H1 (cell line): ENCODE data around the gene CDC27.

Source experiments
- CBX5 ChIP-seq: fragments of 300-800, 300-1000 bp; sonication (generic); IDR thresholded peaks from 2 replicates; pipeline ENCODE4 v1.7.1; 2016; ENCODE audit warnings: antibody characterized with exemption, low read length, low read depth
- CREB1 ChIP-seq: IDR thresholded peaks from 2 replicates; pipeline ENCODE4 v1.6.1; 2012; ENCODE audit warnings: inconsistent platforms
- EZH2 ChIP-seq: fragments of 200-600 bp; sonication (generic); IDR thresholded peaks from 2 replicates; pipeline ENCODE4 v1.7.1; 2012; ENCODE audit warnings: low read depth, mild to moderate bottlenecking, moderate library complexity, low read length, inconsistent platforms; ENCODE audit not compliant: severe bottlenecking
- POLR2A ChIP-seq, 2 experiments: IDR thresholded peaks; 1 replicate in 1 of 2; 2 replicates in 1 of 2; pipeline ENCODE4 v1.6.1; 2011; ENCODE audit warnings: low read depth in 2 of 2, low read length in 2 of 2, mild to moderate bottlenecking in 2 of 2; ENCODE audit errors: control extremely low read depth in 1 of 2
- POLR2AphosphoS5 ChIP-seq: IDR thresholded peaks from 2 replicates; pipeline ENCODE4 v1.6.1; 2011; ENCODE audit warnings: low read depth, low read length
- TCF12 ChIP-seq: IDR thresholded peaks from 2 replicates; pipeline ENCODE4 v1.6.1; 2011; ENCODE audit warnings: low read depth, mild to moderate bottlenecking, low read length
- TF ChIP-seq, protein P1 (sequence below), 3 experiments: IDR thresholded peaks; 1 replicate in 2 of 3; 2 replicates in 1 of 3; pipeline versions ENCODE4 v1.5.1 to v1.6.1; 2011; ENCODE audit warnings: low read length in 3 of 3, mild to moderate bottlenecking in 3 of 3, inconsistent platforms in 2 of 3, low read depth in 1 of 3, moderate library complexity in 1 of 3; ENCODE audit not compliant: insufficient read depth in 1 of 3; ENCODE audit errors: control extremely low read depth in 1 of 3

DNA sequence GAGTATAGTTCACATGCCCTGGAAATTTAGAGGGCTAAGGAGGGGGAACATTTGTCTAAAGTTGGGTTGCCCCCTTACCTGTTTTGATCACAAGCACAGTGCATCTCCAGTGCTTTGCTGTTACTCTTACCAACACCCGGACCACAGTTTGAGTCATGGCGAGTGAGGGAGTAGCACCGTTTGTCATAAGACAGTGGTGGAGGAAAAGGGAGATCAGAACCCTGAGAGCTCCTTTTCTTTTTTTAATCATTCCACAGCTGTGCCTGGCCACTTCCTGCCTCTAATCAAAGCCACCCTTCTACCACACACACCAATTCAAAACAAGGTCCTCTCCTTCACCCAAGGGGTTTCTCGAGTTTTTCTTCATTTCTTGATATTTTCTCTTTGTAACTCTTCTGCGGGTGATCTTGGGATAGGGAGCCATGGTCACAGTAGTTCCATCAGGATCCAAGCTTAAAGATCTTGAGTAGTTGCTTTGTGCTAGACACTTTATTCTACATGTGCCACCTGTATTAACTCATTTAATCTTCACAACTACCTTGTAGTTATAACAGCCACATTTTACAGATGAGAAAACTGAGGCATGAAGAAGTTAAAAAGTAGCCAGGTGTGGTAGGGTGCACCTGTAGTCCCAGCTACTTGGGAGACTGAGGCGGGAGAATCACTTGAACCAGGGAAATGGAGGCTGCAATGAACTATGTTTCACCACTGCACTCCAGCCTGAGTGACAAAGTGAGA, 15.1 kb upstream of the CDC27 start:
- TF ChIP-seq POLR2AphosphoS5 (no peak), POLR2A (IDR thresholded peaks at IDR 0.05; ENCODE audit: control extremely low read depth in 1 of 2, low read depth in 2 of 2, low read length in 2 of 2) (no peak), CREB1 (no peak), EZH2 (no peak), CBX5 (no peak), TCF12 (no peak)
- TF ChIP-seq, protein P1, sequence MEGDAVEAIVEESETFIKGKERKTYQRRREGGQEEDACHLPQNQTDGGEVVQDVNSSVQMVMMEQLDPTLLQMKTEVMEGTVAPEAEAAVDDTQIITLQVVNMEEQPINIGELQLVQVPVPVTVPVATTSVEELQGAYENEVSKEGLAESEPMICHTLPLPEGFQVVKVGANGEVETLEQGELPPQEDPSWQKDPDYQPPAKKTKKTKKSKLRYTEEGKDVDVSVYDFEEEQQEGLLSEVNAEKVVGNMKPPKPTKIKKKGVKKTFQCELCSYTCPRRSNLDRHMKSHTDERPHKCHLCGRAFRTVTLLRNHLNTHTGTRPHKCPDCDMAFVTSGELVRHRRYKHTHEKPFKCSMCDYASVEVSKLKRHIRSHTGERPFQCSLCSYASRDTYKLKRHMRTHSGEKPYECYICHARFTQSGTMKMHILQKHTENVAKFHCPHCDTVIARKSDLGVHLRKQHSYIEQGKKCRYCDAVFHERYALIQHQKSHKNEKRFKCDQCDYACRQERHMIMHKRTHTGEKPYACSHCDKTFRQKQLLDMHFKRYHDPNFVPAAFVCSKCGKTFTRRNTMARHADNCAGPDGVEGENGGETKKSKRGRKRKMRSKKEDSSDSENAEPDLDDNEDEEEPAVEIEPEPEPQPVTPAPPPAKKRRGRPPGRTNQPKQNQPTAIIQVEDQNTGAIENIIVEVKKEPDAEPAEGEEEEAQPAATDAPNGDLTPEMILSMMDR (IDR thresholded peaks at IDR 0.05; ENCODE audit: control extremely low read depth in 1 of 3, insufficient read depth in 1 of 3, low read depth in 1 of 3, low read length in 3 of 3), result no peak
